HG03442 (cell line): ENCODE results near the gene POU6F2.
A peak's percentile ranks its signal among the peaks of the same experiment; 100 is the strongest.
"Not testable (repeated sequence)": the region's sequence is repeated elsewhere in the genome, so short reads cannot be mapped to it uniquely, and the experiment has no call there.

Source experiments
- ATAC-seq: cut with Tn5 transposase; IDR thresholded peaks from one replicate; pipeline ENCODE4 v1.9.1; 2021; ENCODE audit warnings: mild to moderate bottlenecking, moderate library complexity; ENCODE audit not compliant: unreplicated experiment

Gene POU6F2

GRCh38 chr7:39338716-39339115, 361.0 kb downstream of the POU6F2 start:
- ATAC-seq: no peak

DNA sequence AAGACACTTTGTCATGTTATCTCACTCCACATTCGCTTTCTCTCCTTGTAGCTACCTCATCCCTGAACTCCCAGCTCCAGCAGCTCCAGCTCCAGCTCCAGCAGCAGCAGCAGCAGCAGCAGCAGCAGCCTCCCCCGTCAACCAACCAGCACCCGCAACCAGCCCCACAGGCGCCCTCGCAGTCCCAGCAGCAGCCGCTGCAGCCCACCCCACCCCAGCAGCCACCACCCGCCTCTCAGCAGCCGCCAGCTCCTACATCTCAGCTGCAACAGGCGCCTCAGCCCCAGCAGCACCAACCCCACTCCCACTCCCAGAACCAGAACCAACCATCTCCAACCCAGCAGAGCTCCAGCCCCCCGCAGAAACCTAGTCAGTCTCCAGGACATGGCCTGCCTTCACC, 361.9 kb downstream of the POU6F2 start:
- ATAC-seq: no peak

DNA sequence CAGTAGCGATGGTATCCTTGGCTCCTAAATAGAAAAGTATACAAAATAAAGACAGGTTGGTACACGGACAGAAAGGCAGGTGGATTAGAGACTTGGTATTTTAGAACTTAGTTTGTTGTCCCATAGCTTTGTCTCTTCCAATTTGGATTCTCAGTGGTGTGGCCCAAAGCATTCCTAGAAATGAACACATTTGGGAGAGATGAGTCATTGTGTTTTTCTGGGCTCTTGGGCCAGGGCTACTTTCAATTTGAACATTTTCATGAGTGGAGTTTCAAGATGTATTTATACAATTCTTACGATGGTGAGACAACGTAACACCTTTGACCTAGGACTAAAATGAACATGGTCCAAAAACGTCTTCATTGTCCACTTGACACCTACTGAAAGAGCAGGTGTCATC, 363.4 kb downstream of the POU6F2 start:
- no peak for ATAC-seq

GRCh38 chr7:39342763-39343162, 365.1 kb downstream of the POU6F2 start:
- no peak for ATAC-seq

DNA sequence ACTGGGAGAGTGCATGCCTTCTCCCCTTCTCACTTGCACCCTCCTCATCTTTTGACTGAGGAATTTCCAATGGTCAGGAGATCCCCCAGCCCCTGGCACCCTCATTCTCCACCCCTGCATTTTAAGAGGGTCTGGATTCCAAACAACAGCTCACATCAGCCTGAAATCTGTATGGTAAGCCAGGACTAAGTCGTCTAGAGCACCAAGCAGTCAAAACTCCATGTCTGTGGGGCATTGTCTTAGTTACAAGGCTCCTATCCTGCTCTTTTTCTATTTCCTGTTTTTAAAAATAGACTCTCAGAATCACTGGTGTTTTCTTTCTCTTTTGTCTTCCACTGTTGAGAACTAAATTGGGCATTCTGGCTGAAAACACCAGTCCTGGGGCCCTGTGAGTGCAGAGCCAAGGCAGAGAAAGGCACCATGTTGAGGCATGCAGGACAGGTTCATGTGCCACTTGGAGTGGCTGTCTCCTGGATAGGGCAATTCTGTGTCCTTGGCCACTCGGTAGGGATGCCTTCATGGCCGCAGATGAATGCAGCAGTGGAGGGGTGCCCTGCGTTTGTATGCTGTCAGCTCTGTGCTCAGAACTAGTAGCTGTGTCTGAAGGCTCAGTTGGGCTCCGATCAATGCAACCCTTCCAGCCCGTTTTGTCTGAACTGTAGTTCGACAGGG, 371.9 kb downstream of the POU6F2 start:
- ATAC-seq: peak; percentile 41

- no peak for ATAC-seq
These were observed 376.1 kb downstream of the POU6F2 start for GRCh38 chr7:39353615-39354376.

GRCh38 chr7:39355664-39356063, 378.0 kb downstream of the POU6F2 start:
- no peak for ATAC-seq

GRCh38 chr7:39356172-39356925, 378.6 kb downstream of the POU6F2 start:
- no peak for ATAC-seq

DNA sequence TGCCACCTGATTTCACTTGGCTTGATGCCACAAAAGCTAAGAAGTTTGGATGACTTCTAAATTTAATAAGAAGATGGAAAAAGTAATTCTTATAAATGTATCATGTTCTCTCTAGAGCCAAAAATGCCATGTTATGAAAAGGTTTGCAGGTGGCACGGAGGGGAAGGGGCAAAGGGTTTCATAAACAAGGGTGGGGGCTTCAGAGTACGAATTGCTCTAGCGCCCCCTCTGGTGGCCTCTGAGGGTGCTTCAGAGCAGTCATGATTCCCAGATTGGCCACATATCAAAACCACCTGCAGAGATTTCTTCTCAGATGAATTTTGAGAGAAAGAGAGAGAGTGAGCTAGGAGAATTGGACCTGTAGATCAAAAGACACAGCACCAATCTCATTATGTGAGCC, 379.9 kb downstream of the POU6F2 start:
- no peak for ATAC-seq

DNA sequence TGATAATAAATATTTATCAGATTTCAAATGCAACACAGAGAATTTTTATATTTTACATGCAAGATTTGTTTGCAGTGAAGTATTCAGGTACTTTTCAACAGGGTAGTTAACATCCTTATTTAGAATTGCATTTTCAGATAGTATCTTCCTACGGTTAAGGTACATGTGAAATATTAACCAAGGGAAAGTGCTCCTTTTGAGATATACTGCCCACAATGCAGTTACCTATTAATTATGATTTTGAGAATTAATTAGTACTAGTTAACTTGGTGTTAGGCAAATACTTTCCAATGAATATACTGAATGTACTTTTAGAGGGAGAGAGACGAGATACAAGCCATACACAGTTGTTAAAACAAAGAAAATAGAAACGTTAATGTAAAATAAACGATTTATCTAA, 382.3 kb downstream of the POU6F2 start:
- no peak for ATAC-seq

DNA sequence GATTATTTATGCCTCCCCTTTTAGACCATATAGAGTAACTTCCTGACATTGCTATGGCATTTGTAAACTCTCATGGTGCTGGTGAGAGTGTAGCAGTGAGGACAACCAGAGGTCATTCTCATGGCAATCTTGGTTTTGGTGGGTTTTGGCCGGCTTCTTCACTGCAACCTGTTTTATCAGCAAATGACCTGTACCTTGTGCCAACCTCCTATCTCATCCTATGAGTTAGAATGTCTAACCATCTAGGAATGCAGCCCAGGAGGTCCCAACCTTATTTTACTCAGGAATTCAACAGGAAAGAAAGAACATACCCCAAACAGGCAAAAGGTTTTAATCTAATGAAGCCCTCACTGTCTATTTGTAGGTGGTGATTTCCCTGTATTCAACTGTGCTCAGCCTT, 383.1 kb downstream of the POU6F2 start:
- ATAC-seq: no peak

DNA sequence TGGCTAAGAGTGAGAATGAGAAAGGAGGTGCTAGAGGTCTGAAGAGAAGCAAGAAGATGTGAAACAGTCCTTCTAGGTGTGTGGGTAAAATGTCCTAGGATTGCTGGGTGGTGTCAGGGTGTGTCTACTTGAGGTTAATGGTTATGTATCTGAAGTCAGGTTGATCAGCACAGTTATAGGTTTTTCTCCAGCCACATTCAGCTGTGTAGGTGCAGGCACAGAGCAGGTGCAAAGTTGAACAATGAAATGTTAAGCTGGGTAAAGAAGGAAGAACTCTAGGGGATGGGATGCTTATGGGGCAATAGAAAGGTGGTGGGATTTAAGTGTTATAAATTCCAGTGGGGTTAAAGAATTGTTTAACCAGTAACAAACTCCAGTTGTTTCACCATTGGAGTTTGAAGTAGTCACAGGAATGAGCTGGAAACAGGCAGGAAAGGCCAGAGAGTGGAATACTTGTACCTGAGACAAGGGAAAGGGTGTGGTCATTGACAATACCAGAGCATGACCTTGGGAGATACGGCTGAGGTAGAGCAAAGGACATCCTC, 388.1 kb downstream of the POU6F2 start:
- no peak for ATAC-seq

GRCh38 chr7:39367451-39367850, 389.7 kb downstream of the POU6F2 start:
- no peak for ATAC-seq

DNA sequence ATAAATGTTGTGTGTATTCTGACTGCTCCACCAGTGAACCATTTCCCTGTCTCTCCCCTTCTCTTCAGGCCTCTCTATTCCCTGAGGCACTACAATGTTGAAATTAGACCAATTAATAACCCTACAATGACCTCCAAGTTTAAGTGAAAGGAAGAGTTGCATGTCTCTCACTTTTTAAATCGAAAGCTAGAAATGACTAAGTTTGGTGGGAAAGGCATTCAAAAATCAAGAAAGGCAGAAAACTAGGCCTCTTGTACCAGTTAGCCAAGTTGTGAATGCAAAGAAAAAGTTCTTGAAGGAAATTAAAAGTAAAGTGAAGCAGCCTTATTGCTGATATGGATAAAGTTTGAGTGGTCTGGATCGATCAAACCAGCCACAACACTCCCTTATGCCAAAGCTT, 390.2 kb downstream of the POU6F2 start:
- no peak for ATAC-seq

DNA sequence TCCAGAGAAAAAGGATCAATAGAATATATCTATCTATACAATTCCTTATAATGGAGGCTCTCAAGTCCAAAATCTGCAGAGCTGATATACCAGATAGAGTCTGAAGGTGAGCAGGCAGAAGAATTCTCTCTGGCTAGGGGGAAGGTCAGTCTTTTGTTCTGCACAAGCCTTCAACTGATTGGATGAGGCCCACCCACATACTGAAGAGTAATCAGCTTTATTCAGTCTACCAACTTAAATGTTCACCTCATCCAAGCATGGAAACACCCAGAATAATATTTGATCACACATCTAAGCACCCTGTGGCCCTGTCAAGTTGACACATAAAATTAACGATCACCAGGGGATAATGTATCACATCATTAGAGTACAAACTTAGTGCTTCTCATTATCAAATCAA, 394.7 kb downstream of the POU6F2 start:
- ATAC-seq: no peak

GRCh38 chr7:39374436-39375040, 396.8 kb downstream of the POU6F2 start:
- no peak for ATAC-seq

GRCh38 chr7:39375047-39375873, 397.6 kb downstream of the POU6F2 start:
- ATAC-seq: no peak

GRCh38 chr7:39375874-39376190, 398.1 kb downstream of the POU6F2 start:
- no peak for ATAC-seq

- ATAC-seq: not testable (repeated sequence)
These were observed 399.2 kb downstream of the POU6F2 start for GRCh38 chr7:39376881-39377280.

DNA sequence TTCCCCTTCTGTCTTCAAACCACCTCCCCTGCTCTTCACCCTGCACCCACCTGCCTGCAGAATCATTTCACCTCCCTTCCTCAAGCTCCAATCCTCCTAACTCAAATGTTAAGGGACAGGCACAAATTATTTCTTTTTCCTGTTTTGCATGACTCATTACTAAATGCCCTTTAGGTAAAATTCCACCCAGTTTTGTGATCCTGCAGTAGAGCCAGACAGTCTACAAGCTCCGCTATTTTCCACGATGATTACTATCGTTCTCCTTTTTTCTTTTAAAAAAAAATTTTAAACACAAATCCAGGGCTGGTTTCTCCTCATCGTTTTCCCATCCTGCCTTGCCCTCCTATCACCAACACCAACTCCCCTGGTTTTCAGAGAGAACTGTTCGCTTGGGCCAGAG, 401.7 kb downstream of the POU6F2 start:
- no peak for ATAC-seq
